PC-3 (cell line): ENCODE data around the gene LYRM4.

ENCODE experiments used
- EZH2 ChIP-seq: fragments of 300-600 bp; sonication (generic); IDR thresholded peaks from one replicate; pipeline ENCODE4 v1.6.1; 2017; ENCODE audit warnings: antibody characterized with exemption, mild to moderate bottlenecking, low read length; ENCODE audit not compliant: unreplicated experiment
- TF ChIP-seq, protein P1 (sequence below): fragments of 300-600 bp; sonication (generic); conservative IDR thresholded peaks from 2 replicates; pipeline ENCODE4 v1.5.1; 2017; ENCODE audit warnings: antibody characterized with exemption, low read depth, mild to moderate bottlenecking, low read length

DNA sequence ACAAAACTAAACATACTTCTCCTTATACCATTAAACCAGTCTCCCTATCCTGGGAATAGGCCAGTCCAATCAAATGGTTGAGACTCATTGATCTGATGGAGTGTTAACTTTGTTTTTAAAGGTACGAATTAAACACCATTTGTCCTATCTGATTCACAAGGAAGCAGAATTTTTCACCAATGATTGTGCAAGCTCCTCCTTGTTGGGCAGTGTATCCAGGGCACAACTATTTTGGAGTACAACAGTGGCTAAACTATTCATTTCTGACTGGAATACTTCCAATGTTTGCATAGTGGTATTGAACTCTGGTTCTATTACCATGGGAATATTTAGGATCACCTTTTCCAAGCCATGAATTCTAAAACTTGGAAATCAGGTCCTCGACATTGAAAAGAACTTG is 181.1 kb downstream of the LYRM4 start:
- TF ChIP-seq, protein P1, sequence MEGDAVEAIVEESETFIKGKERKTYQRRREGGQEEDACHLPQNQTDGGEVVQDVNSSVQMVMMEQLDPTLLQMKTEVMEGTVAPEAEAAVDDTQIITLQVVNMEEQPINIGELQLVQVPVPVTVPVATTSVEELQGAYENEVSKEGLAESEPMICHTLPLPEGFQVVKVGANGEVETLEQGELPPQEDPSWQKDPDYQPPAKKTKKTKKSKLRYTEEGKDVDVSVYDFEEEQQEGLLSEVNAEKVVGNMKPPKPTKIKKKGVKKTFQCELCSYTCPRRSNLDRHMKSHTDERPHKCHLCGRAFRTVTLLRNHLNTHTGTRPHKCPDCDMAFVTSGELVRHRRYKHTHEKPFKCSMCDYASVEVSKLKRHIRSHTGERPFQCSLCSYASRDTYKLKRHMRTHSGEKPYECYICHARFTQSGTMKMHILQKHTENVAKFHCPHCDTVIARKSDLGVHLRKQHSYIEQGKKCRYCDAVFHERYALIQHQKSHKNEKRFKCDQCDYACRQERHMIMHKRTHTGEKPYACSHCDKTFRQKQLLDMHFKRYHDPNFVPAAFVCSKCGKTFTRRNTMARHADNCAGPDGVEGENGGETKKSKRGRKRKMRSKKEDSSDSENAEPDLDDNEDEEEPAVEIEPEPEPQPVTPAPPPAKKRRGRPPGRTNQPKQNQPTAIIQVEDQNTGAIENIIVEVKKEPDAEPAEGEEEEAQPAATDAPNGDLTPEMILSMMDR, result no peak
- no peak for TF ChIP-seq EZH2
